Neural progenitor cell (in vitro differentiated cells): ENCODE data around the gene MAN2A2.

Experiments used
- EZH2 ChIP-seq: fragments of 200-600 bp; sonication (generic); IDR thresholded peaks from 2 replicates; pipeline ENCODE4 v1.6.1; 2017; ENCODE audit warnings: antibody characterized with exemption, mild to moderate bottlenecking, moderate library complexity
- EZH2phosphoT487 ChIP-seq: fragments of 200-600 bp; sonication (generic); IDR thresholded peaks from 2 replicates; pipeline ENCODE4 v1.6.1; 2017; ENCODE audit warnings: antibody characterized with exemption
- TF ChIP-seq, protein P1 (sequence below): fragments of 200-600 bp; sonication (generic); IDR thresholded peaks from 2 replicates; pipeline ENCODE4 v1.5.1; 2017; ENCODE audit warnings: antibody characterized with exemption, mild to moderate bottlenecking

DNA sequence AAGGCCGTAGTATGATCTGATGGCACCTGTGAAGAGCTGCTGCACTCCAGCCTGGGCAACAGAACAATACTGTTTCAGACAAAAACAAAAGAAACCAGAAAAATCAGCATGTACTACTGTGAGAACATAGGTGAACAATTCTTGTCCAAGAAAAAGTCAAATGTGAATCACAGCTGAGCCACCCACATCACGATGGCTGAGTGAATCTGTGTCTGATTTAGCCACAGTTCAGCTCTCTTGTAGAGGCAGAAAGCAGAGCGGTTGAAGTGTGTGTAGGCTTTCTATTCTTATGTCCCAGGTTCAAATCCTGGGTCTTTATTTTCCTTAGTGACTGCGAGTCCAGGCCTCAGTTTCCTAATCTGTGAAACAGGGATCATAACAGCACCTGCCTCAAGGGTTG, 39.1 kb upstream of the MAN2A2 start:
- TF ChIP-seq, protein P1, sequence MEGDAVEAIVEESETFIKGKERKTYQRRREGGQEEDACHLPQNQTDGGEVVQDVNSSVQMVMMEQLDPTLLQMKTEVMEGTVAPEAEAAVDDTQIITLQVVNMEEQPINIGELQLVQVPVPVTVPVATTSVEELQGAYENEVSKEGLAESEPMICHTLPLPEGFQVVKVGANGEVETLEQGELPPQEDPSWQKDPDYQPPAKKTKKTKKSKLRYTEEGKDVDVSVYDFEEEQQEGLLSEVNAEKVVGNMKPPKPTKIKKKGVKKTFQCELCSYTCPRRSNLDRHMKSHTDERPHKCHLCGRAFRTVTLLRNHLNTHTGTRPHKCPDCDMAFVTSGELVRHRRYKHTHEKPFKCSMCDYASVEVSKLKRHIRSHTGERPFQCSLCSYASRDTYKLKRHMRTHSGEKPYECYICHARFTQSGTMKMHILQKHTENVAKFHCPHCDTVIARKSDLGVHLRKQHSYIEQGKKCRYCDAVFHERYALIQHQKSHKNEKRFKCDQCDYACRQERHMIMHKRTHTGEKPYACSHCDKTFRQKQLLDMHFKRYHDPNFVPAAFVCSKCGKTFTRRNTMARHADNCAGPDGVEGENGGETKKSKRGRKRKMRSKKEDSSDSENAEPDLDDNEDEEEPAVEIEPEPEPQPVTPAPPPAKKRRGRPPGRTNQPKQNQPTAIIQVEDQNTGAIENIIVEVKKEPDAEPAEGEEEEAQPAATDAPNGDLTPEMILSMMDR: no peak
- TF ChIP-seq EZH2phosphoT487 (no peak), EZH2 (no peak)
